Measurements from ENCODE around the gene MAS1L.

MAS1L gene

GRCh38 chr6:29506446-29507067, 18.8 kb upstream of the MAS1L start:
- DNase-seq (ENCODE audit: low spot score): no peak
- H3K4ac ChIP-seq (ENCODE audit: low read length): no peak overlapping the region
- no peak overlapping the region for H3K23ac ChIP-seq (ENCODE audit: low read depth, low read length, poor library complexity)
- no peak overlapping the region for H2BK15ac ChIP-seq (ENCODE audit: low read length)
- H2AK5ac ChIP-seq (ENCODE audit: low read depth, low read length): peak overlapping the region; percentile 4
- no peak overlapping the region for H2BK5ac ChIP-seq (ENCODE audit: low read length)
- peaks cover 11 to 14% of the 10 kb centered on the region in 2 donors for H3K4me1 ChIP-seq (ENCODE audit: control insufficient read depth in 2 of 2, insufficient read depth in 1 of 2, low read depth in 1 of 2, low read length in 2 of 2)
- H3K14ac ChIP-seq (ENCODE audit: low read length): no peak overlapping the region
- no peaks in the 10 kb centered on the region for H3K79me1 ChIP-seq (ENCODE audit: low read depth, low read length)
- H3K27me3 ChIP-seq (ENCODE audit: control insufficient read depth in 3 of 3, insufficient read depth in 3 of 3, low read depth in 1 of 3, low read length in 3 of 3): peaks cover 0 to 34% (median 0%) of the 10 kb centered on the region in 3 experiments
- no peak overlapping the region for H2BK12ac ChIP-seq (ENCODE audit: low read length)
- H3K18ac ChIP-seq (ENCODE audit: low read length): no peak overlapping the region
- no peak overlapping the region for H3K27ac ChIP-seq (replicated peaks; ENCODE audit: low read length)
- WGBS, 2 donors (ENCODE audit: extremely low coverage in 2 of 2, insufficient read length in 2 of 2, insufficient replicate concordance in 1 of 2): no CpG with 5 or more reads among the region's 11 CpGs
- H3K9ac ChIP-seq (ENCODE audit: low read depth, low read length, poor library complexity): no peak overlapping the region
- no peak overlapping the region for H4K91ac ChIP-seq (ENCODE audit: low read depth, low read length, poor library complexity)
- no peak overlapping the region for H3K4me2 ChIP-seq (ENCODE audit: insufficient read depth, low read length, poor library complexity, severe bottlenecking)
- H3K4me3 ChIP-seq (ENCODE audit: low read length in 2 of 2): no peak overlapping the region
- no peaks in the 10 kb centered on the region for H3K9me3 ChIP-seq (replicated peaks in 1 of 2; ENCODE audit: control insufficient read depth in 2 of 2, insufficient read depth in 1 of 2, low read depth in 1 of 2, low read length in 2 of 2)
- no peak overlapping the region for H2BK120ac ChIP-seq (ENCODE audit: low read depth, low read length)
- no peak overlapping the region for H2AFZ ChIP-seq (ENCODE audit: low read length)
- no peaks in the 10 kb centered on the region for H3K36me3 ChIP-seq (replicated peaks in 1 of 2; ENCODE audit: control insufficient read depth in 2 of 2, insufficient read depth in 2 of 2, low read length in 2 of 2)
- no peak overlapping the region for H4K8ac ChIP-seq (ENCODE audit: low read depth, low read length)

DNA sequence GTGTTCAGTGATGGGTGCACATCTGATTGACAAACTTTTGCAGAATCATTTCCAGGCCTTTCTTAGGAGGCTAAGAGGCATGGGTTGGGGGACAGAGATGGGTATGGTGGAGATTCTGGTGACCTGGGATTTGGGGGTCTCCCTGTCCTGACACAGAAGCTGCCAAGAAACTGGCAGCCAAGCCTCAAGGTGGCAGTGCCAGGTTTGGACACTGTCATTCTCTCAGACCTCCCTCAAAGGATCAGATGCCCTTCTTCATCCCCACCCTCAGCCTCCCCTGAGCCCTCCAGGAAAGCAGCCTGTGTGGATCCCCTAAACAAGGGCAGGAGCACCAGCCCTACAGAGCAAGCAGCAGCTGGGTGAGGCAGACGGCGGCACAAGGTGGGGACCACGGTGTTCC, 18.1 kb upstream of the MAS1L start:
- Histone ChIP-seq H3K23ac (ENCODE audit: low read depth, low read length, poor library complexity) (no peak overlapping the region), H3K27me3 (ENCODE audit: control insufficient read depth in 3 of 3, insufficient read depth in 3 of 3, low read depth in 1 of 3, low read length in 3 of 3) (peaks cover 0 to 35% (median 0%) of the 10 kb centered on the region in 3 experiments), H3K4me1 (ENCODE audit: control insufficient read depth in 2 of 2, insufficient read depth in 1 of 2, low read depth in 1 of 2, low read length in 2 of 2) (peaks cover 9 to 13% of the 10 kb centered on the region in 2 donors), H2BK5ac (ENCODE audit: low read length) (no peak overlapping the region), H3K9me3 (replicated peaks in 1 of 2; ENCODE audit: control insufficient read depth in 2 of 2, insufficient read depth in 1 of 2, low read depth in 1 of 2, low read length in 2 of 2) (no peaks in the 10 kb centered on the region), H4K8ac (ENCODE audit: low read depth, low read length) (no peak overlapping the region), H2BK12ac (ENCODE audit: low read length) (no peak overlapping the region), H3K9ac (ENCODE audit: low read depth, low read length, poor library complexity) (no peak overlapping the region), H3K4me2 (ENCODE audit: insufficient read depth, low read length, poor library complexity, severe bottlenecking) (no peak overlapping the region), H3K18ac (ENCODE audit: low read length) (peak overlapping the region; percentile 15), H3K36me3 (replicated peaks in 1 of 2; ENCODE audit: control insufficient read depth in 2 of 2, insufficient read depth in 2 of 2, low read length in 2 of 2) (no peaks in the 10 kb centered on the region), H2AK5ac (ENCODE audit: low read depth, low read length) (no peak overlapping the region), H2BK120ac (ENCODE audit: low read depth, low read length) (no peak overlapping the region), H2AFZ (ENCODE audit: low read length) (no peak overlapping the region), H3K4me3 (ENCODE audit: low read length in 2 of 2) (no peak overlapping the region), H2BK15ac (ENCODE audit: low read length) (no peak overlapping the region), H4K91ac (ENCODE audit: low read depth, low read length, poor library complexity) (no peak overlapping the region), H3K14ac (ENCODE audit: low read length) (no peak overlapping the region), H3K27ac (replicated peaks; ENCODE audit: low read length) (no peak overlapping the region), H3K79me1 (ENCODE audit: low read depth, low read length) (no peaks in the 10 kb centered on the region), H3K4ac (ENCODE audit: low read length) (no peak overlapping the region)
- no CpG with 5 or more reads among the region's 3 CpGs for WGBS, 2 donors (ENCODE audit: extremely low coverage in 2 of 2, insufficient read length in 2 of 2, insufficient replicate concordance in 1 of 2)
- no peak for DNase-seq (ENCODE audit: low spot score)

DNA sequence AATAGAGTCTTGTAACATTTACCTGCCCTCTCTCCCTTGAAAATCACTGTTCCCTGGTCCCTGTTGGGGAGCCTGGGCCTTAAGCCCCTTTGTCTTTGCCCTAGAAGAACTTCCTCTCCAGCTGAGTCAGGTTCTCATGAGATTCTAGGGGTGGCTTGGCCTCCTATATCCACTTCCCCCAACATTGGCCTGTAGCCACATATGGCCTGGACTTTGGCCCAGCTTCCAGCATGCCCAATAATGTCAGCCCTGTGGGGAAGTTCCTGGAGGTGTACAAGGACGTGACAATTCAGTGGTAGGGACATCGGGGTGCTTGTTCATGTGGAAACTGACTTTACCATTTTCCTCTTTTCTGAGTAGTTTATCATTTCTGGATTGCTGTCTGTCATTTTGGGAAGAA, 17.2 kb upstream of the MAS1L start:
- H3K9me3 ChIP-seq (replicated peaks in 1 of 2; ENCODE audit: control insufficient read depth in 2 of 2, insufficient read depth in 1 of 2, low read depth in 1 of 2, low read length in 2 of 2): no peaks in the 10 kb centered on the region
- DNase-seq (ENCODE audit: low spot score): no peak
- H3K4me2 ChIP-seq (ENCODE audit: insufficient read depth, low read length, poor library complexity, severe bottlenecking): no peak overlapping the region
- no peak overlapping the region for H2AK5ac ChIP-seq (ENCODE audit: low read depth, low read length)
- no peak overlapping the region for H3K9ac ChIP-seq (ENCODE audit: low read depth, low read length, poor library complexity)
- H3K4ac ChIP-seq (ENCODE audit: low read length): no peak overlapping the region
- H2BK5ac ChIP-seq (ENCODE audit: low read length): no peak overlapping the region
- H3K27ac ChIP-seq (replicated peaks; ENCODE audit: low read length): no peak overlapping the region
- no peaks in the 10 kb centered on the region for H3K79me1 ChIP-seq (ENCODE audit: low read depth, low read length)
- H2BK12ac ChIP-seq (ENCODE audit: low read length): no peak overlapping the region
- WGBS, 2 donors (ENCODE audit: extremely low coverage in 2 of 2, insufficient read length in 2 of 2, insufficient replicate concordance in 1 of 2): no CpG with 5 or more reads among the region's 2 CpGs
- H2BK15ac ChIP-seq (ENCODE audit: low read length): no peak overlapping the region
- H2BK120ac ChIP-seq (ENCODE audit: low read depth, low read length): no peak overlapping the region
- no peak overlapping the region for H3K4me3 ChIP-seq (ENCODE audit: low read length in 2 of 2)
- no peak overlapping the region for H2AFZ ChIP-seq (ENCODE audit: low read length)
- H3K36me3 ChIP-seq (replicated peaks in 1 of 2; ENCODE audit: control insufficient read depth in 2 of 2, insufficient read depth in 2 of 2, low read length in 2 of 2): no peaks in the 10 kb centered on the region
- peaks cover 0 to 35% (median 0%) of the 10 kb centered on the region in 3 experiments for H3K27me3 ChIP-seq (ENCODE audit: control insufficient read depth in 3 of 3, insufficient read depth in 3 of 3, low read depth in 1 of 3, low read length in 3 of 3)
- no peak overlapping the region for H3K18ac ChIP-seq (ENCODE audit: low read length)
- no peak overlapping the region for H3K14ac ChIP-seq (ENCODE audit: low read length)
- no peak overlapping the region for H4K8ac ChIP-seq (ENCODE audit: low read depth, low read length)
- H3K4me1 ChIP-seq (ENCODE audit: control insufficient read depth in 2 of 2, insufficient read depth in 1 of 2, low read depth in 1 of 2, low read length in 2 of 2): peaks cover 4 to 6% of the 10 kb centered on the region in 2 donors
- no peak overlapping the region for H4K91ac ChIP-seq (ENCODE audit: low read depth, low read length, poor library complexity)
- H3K23ac ChIP-seq (ENCODE audit: low read depth, low read length, poor library complexity): no peak overlapping the region

GRCh38 chr6:29502597-29502996, 14.8 kb upstream of the MAS1L start:
- Histone ChIP-seq H3K27ac (replicated peaks; ENCODE audit: low read length) (no peak overlapping the region), H4K8ac (ENCODE audit: low read depth, low read length) (no peak overlapping the region), H3K4ac (ENCODE audit: low read length) (no peak overlapping the region), H3K14ac (ENCODE audit: low read length) (no peak overlapping the region), H2BK15ac (ENCODE audit: low read length) (no peak overlapping the region), H3K79me1 (ENCODE audit: low read depth, low read length) (no peaks in the 10 kb centered on the region), H3K4me2 (ENCODE audit: insufficient read depth, low read length, poor library complexity, severe bottlenecking) (no peak overlapping the region), H3K4me3 (ENCODE audit: low read length in 2 of 2) (no peak overlapping the region), H3K36me3 (replicated peaks in 1 of 2; ENCODE audit: control insufficient read depth in 2 of 2, insufficient read depth in 2 of 2, low read length in 2 of 2) (no peaks in the 10 kb centered on the region), H3K9ac (ENCODE audit: low read depth, low read length, poor library complexity) (no peak overlapping the region), H3K23ac (ENCODE audit: low read depth, low read length, poor library complexity) (no peak overlapping the region), H4K91ac (ENCODE audit: low read depth, low read length, poor library complexity) (no peak overlapping the region), H3K4me1 (ENCODE audit: control insufficient read depth in 2 of 2, insufficient read depth in 1 of 2, low read depth in 1 of 2, low read length in 2 of 2) (no peaks in the 10 kb centered on the region), H2AK5ac (ENCODE audit: low read depth, low read length) (no peak overlapping the region), H2BK12ac (ENCODE audit: low read length) (no peak overlapping the region), H3K18ac (ENCODE audit: low read length) (no peak overlapping the region), H2AFZ (ENCODE audit: low read length) (no peak overlapping the region), H3K27me3 (ENCODE audit: control insufficient read depth in 3 of 3, insufficient read depth in 3 of 3, low read depth in 1 of 3, low read length in 3 of 3) (peaks cover 0 to 25% (median 0%) of the 10 kb centered on the region in 3 experiments), H2BK5ac (ENCODE audit: low read length) (no peak overlapping the region), H2BK120ac (ENCODE audit: low read depth, low read length) (no peak overlapping the region), H3K9me3 (replicated peaks in 1 of 2; ENCODE audit: control insufficient read depth in 2 of 2, insufficient read depth in 1 of 2, low read depth in 1 of 2, low read length in 2 of 2) (no peaks in the 10 kb centered on the region)
- no CpG with 5 or more reads among the region's 5 CpGs for WGBS, 2 donors (ENCODE audit: extremely low coverage in 2 of 2, insufficient read length in 2 of 2, insufficient replicate concordance in 1 of 2)
- DNase-seq (ENCODE audit: low spot score): no peak

All from neuronal stem cell (in vitro differentiated cells).